ENCODE results near the gene NKX6-2.

The NKX6-2 gene

GRCh38 chr10:132789659-132790148, 3.8 kb upstream of the NKX6-2 start:
- H3K4me2 ChIP-seq (ENCODE audit: insufficient read depth, low read length), result no peak overlapping the region
- H3K36me3 ChIP-seq (ENCODE audit: insufficient read depth, low read length), result no peaks in the 10 kb centered on the region
- no peak overlapping the region for H2AFZ ChIP-seq (ENCODE audit: low read depth, low read length)
- H4K20me1 ChIP-seq (ENCODE audit: insufficient read depth, low read length), result no peaks in the 10 kb centered on the region
- no peaks in the 10 kb centered on the region for H3K79me2 ChIP-seq (ENCODE audit: insufficient read depth, low read length)
- TF ChIP-seq CTCF (IDR thresholded peaks at IDR 0.05; ENCODE audit: borderline replicate concordance, extremely low read depth, low read length, poor library complexity, severe bottlenecking) (no peak), EZH2 (IDR thresholded peaks at IDR 0.05; ENCODE audit: borderline replicate concordance, low read depth, low read length, severe bottlenecking) (no peak)
- no peak overlapping the region for H3K4me3 ChIP-seq (ENCODE audit: low read depth in 1 of 2, low read length in 2 of 2)
- no peak overlapping the region for H3K9ac ChIP-seq (ENCODE audit: low read depth, low read length)
- ATAC-seq (ENCODE audit: insufficient read depth, low read depth) (no peak), DNase-seq (no peak)
- peaks cover 18% of the 10 kb centered on the region for H3K9me3 ChIP-seq (ENCODE audit: insufficient read depth, low read length, severe bottlenecking)
- H3K4me1 ChIP-seq (ENCODE audit: insufficient read depth, low read length), result no peaks in the 10 kb centered on the region
- no peaks in the 10 kb centered on the region for H3K27me3 ChIP-seq (ENCODE audit: insufficient read depth, low read length, poor library complexity)
- no peak overlapping the region for H3K27ac ChIP-seq (ENCODE audit: low read length)

- Histone ChIP-seq H3K9me3 (ENCODE audit: insufficient read depth, low read length, severe bottlenecking) (peaks cover 22% of the 10 kb centered on the region), H3K4me3 (ENCODE audit: low read depth in 1 of 2, low read length in 2 of 2) (no peak overlapping the region), H3K9ac (ENCODE audit: low read depth, low read length) (no peak overlapping the region), H3K79me2 (ENCODE audit: insufficient read depth, low read length) (no peaks in the 10 kb centered on the region), H4K20me1 (ENCODE audit: insufficient read depth, low read length) (no peaks in the 10 kb centered on the region), H3K4me2 (ENCODE audit: insufficient read depth, low read length) (no peak overlapping the region), H3K27ac (ENCODE audit: low read length) (no peak overlapping the region), H3K4me1 (ENCODE audit: insufficient read depth, low read length) (no peaks in the 10 kb centered on the region), H2AFZ (ENCODE audit: low read depth, low read length) (no peak overlapping the region), H3K27me3 (ENCODE audit: insufficient read depth, low read length, poor library complexity) (no peaks in the 10 kb centered on the region), H3K36me3 (ENCODE audit: insufficient read depth, low read length) (no peaks in the 10 kb centered on the region)
- TF ChIP-seq EZH2 (IDR thresholded peaks at IDR 0.05; ENCODE audit: borderline replicate concordance, low read depth, low read length, severe bottlenecking), result no peak
- TF ChIP-seq CTCF (IDR thresholded peaks at IDR 0.05; ENCODE audit: borderline replicate concordance, extremely low read depth, low read length, poor library complexity, severe bottlenecking), result no peak
- ATAC-seq (ENCODE audit: insufficient read depth, low read depth), result no peak
- no peak for DNase-seq
These were observed 2.9 kb upstream of the NKX6-2 start for GRCh38 chr10:132788831-132789219.

- no peak overlapping the region for H3K27ac ChIP-seq (ENCODE audit: low read length)
- peaks cover 3% of the 10 kb centered on the region; the same call in 1 of the 2 replicates for H3K36me3 ChIP-seq (ENCODE audit: insufficient read depth, low read length)
- ATAC-seq (ENCODE audit: insufficient read depth, low read depth), result no peak
- no peaks in the 10 kb centered on the region for H3K4me1 ChIP-seq (ENCODE audit: insufficient read depth, low read length)
- no peaks in the 10 kb centered on the region for H3K27me3 ChIP-seq (ENCODE audit: insufficient read depth, low read length, poor library complexity)
- TF ChIP-seq EZH2 (IDR thresholded peaks at IDR 0.05; ENCODE audit: borderline replicate concordance, low read depth, low read length, severe bottlenecking) (no peak), CTCF (IDR thresholded peaks at IDR 0.05; ENCODE audit: borderline replicate concordance, extremely low read depth, low read length, poor library complexity, severe bottlenecking) (no peak)
- H4K20me1 ChIP-seq (ENCODE audit: insufficient read depth, low read length), result no peaks in the 10 kb centered on the region
- H3K79me2 ChIP-seq (ENCODE audit: insufficient read depth, low read length), result no peaks in the 10 kb centered on the region
- no peak overlapping the region for H3K4me3 ChIP-seq (ENCODE audit: low read depth in 1 of 2, low read length in 2 of 2)
- H3K9ac ChIP-seq (ENCODE audit: low read depth, low read length), result no peak overlapping the region
- DNase-seq, result no peak
- no peak overlapping the region for H2AFZ ChIP-seq (ENCODE audit: low read depth, low read length)
- peaks cover 22% of the 10 kb centered on the region for H3K9me3 ChIP-seq (ENCODE audit: insufficient read depth, low read length, severe bottlenecking)
- no peak overlapping the region for H3K4me2 ChIP-seq (ENCODE audit: insufficient read depth, low read length)
These were observed 2.4 kb upstream of the NKX6-2 start for GRCh38 chr10:132788180-132788830.
